IMR-90 (cell line): ENCODE measurements around the gene TRAF7. TPM values are rescaled to one million over a fixed set of nuclear protein-coding genes. Genes with fewer than 3 reads are reported as not detected.

Experiments
- ATAC-seq: fragments of 200-7000 bp; cut with Tn5 transposase; 2 replicates; pipeline ENCODE4 v1.9.1; 2020; ENCODE audit warnings: low read depth, mild to moderate bottlenecking, moderate library complexity
- BruUV-seq: library from RNA; stranded (reverse); fragments of 400-500 nt; replicated peaks from 2 replicates; lab custom pipeline; 2021; lab: Mats Ljungman, UMichigan
- CTCF ChIA-PET: fragments of 300-600 bp; formaldehyde crosslinking; extraction: SDS; loops from one replicate; lab custom pipeline; 2021; ENCODE audit warnings: antibody characterized with exemption; lab: Yijun Ruan, JAX
- POLR2A ChIA-PET: fragments of 300-600 bp; sonication (Branson Sonifier 250); formaldehyde crosslinking; loops from one replicate; lab custom pipeline; 2022; ENCODE audit warnings: antibody characterized with exemption; ENCODE audit not compliant: unreplicated experiment; lab: Charles Lee
- DNase-seq: peaks from one replicate; pipeline ENCODE4 v3.0.0; 2013
- H2AFZ ChIP-seq: replicated peaks from 2 replicates; pipeline ENCODE3; 2013; ENCODE audit warnings: low read length, mild to moderate bottlenecking; ENCODE audit not compliant: poor library complexity
- H2AK5ac ChIP-seq: 2 replicates; pipeline ENCODE4 v1.6.1; 2013; ENCODE audit warnings: low read depth, low read length, inconsistent platforms
- H2AK9ac ChIP-seq: replicated peaks from 2 replicates; pipeline ENCODE3; 2013; ENCODE audit warnings: mild to moderate bottlenecking, low read depth, low read length, moderate library complexity; ENCODE audit not compliant: poor library complexity
- H2BK120ac ChIP-seq: 2 replicates; pipeline ENCODE4 v1.6.1; 2013; ENCODE audit warnings: low read depth, low read length, inconsistent platforms
- H2BK15ac ChIP-seq: 3 replicates; pipeline ENCODE4 v1.6.1; 2013; ENCODE audit warnings: low read depth, low read length, inconsistent platforms
- H2BK20ac ChIP-seq: 2 replicates; pipeline ENCODE4 v1.6.1; 2013; ENCODE audit warnings: low read depth, mild to moderate bottlenecking, inconsistent platforms, low read length, moderate library complexity
- H2BK5ac ChIP-seq: 2 replicates; pipeline ENCODE4 v1.6.1; 2013; ENCODE audit warnings: mild to moderate bottlenecking, low read depth, low read length, inconsistent platforms; ENCODE audit not compliant: poor library complexity, severe bottlenecking
- H3K14ac ChIP-seq: replicated peaks from 2 replicates; pipeline ENCODE4 v1.6.1; 2013; ENCODE audit warnings: low read depth, low read length, inconsistent platforms
- H3K18ac ChIP-seq: 2 replicates; pipeline ENCODE4 v1.6.1; 2013; ENCODE audit warnings: low read depth, low read length, control low read depth
- H3K23ac ChIP-seq: 2 replicates; pipeline ENCODE4 v1.6.1; 2013; ENCODE audit warnings: low read depth, low read length, inconsistent platforms
- H3K27ac ChIP-seq: 2 replicates; pipeline ENCODE4 v1.5.1; 2013; ENCODE audit warnings: mild to moderate bottlenecking, control low read depth, low read length; ENCODE audit not compliant: insufficient read depth
- H3K27me3 ChIP-seq: 2 replicates; pipeline ENCODE4 v1.6.1; 2013; ENCODE audit warnings: low read length; ENCODE audit not compliant: control insufficient read depth, insufficient read depth
- H3K36me3 ChIP-seq: 2 replicates; pipeline ENCODE4 v1.6.1; 2013; ENCODE audit warnings: low read length, mixed read lengths; ENCODE audit not compliant: control insufficient read depth, insufficient read depth
- H3K4ac ChIP-seq: 2 replicates; pipeline ENCODE4 v1.6.1; 2013; ENCODE audit warnings: low read depth, low read length, inconsistent platforms
- H3K4me1 ChIP-seq: 2 replicates; pipeline ENCODE4 v1.6.1; 2013; ENCODE audit warnings: low read length, mixed read lengths; ENCODE audit not compliant: control insufficient read depth, insufficient read depth
- H3K4me2 ChIP-seq: 2 replicates; pipeline ENCODE4 v1.6.1; 2013; ENCODE audit warnings: low read depth, mild to moderate bottlenecking, control low read depth, low read length, moderate library complexity
- H3K4me3 ChIP-seq: 2 replicates; pipeline ENCODE4 v1.5.1; 2013; ENCODE audit warnings: low read depth, mild to moderate bottlenecking, control low read depth, low read length, moderate library complexity; ENCODE audit not compliant: insufficient read depth
- H3K56ac ChIP-seq: 2 replicates; pipeline ENCODE4 v1.6.1; 2013; ENCODE audit warnings: low read length, inconsistent platforms; ENCODE audit not compliant: insufficient read depth; ENCODE audit errors: extremely low read depth
- H3K79me1 ChIP-seq, 2 experiments: 2 replicates each; pipeline ENCODE4 v1.6.1; 2013; ENCODE audit warnings: low read length in 2 of 2, inconsistent platforms in 1 of 2, low read depth in 1 of 2
- H3K9ac ChIP-seq: 2 replicates; pipeline ENCODE4 v1.6.1; 2013; ENCODE audit warnings: low read depth, low read length, control low read depth
- H3K9me1 ChIP-seq: 2 replicates; pipeline ENCODE4 v1.6.1; 2013; ENCODE audit warnings: low read length, inconsistent platforms; ENCODE audit not compliant: insufficient read depth
- H3K9me3 ChIP-seq: 2 replicates; pipeline ENCODE4 v1.6.1; 2013; ENCODE audit warnings: low read length; ENCODE audit not compliant: control insufficient read depth, insufficient read depth
- H4K20me1 ChIP-seq: 2 replicates; pipeline ENCODE4 v1.6.1; 2013; ENCODE audit warnings: low read length, inconsistent platforms; ENCODE audit not compliant: insufficient read depth
- H4K5ac ChIP-seq: 2 replicates; pipeline ENCODE4 v1.6.1; 2013; ENCODE audit warnings: mild to moderate bottlenecking, low read depth, low read length, control low read depth
- H4K8ac ChIP-seq, 2 experiments: 2 replicates each; pipeline ENCODE4 v1.6.1; 2013; ENCODE audit warnings: low read depth in 2 of 2, low read length in 2 of 2, control low read depth in 1 of 2, inconsistent platforms in 1 of 2
- H4K91ac ChIP-seq: 2 replicates; pipeline ENCODE4 v1.6.1; 2013; ENCODE audit warnings: low read depth, low read length, inconsistent platforms; ENCODE audit not compliant: insufficient read depth
- BHLHE40 ChIP-seq: fragments of 150-350 bp; IDR thresholded peaks from 2 replicates; pipeline ENCODE4 v1.6.1; 2016; ENCODE audit warnings: mild to moderate bottlenecking, low read depth, low read length
- CEBPB ChIP-seq: IDR thresholded peaks from 2 replicates; pipeline ENCODE4 v1.6.1; 2012; ENCODE audit warnings: low read depth, low read length, improper control_type of control experiment
- CHD1 ChIP-seq: IDR thresholded peaks from 2 replicates; pipeline ENCODE4 v1.6.1; 2012; ENCODE audit warnings: low read depth, low read length, improper control_type of control experiment
- MAFK ChIP-seq: IDR thresholded peaks from 2 replicates; pipeline ENCODE4 v1.6.1; 2012; ENCODE audit warnings: low read depth, low read length, improper control_type of control experiment
- MAZ ChIP-seq: IDR thresholded peaks from 2 replicates; pipeline ENCODE4 v1.6.1; 2012; ENCODE audit warnings: low read depth, mild to moderate bottlenecking, low read length, improper control_type of control experiment, moderate library complexity, borderline replicate concordance
- MXI1 ChIP-seq: IDR thresholded peaks from 2 replicates; pipeline ENCODE4 v1.6.1; 2012; ENCODE audit warnings: low read depth, mild to moderate bottlenecking, low read length, moderate library complexity, borderline replicate concordance
- NFE2L2 ChIP-seq: fragments of 150-350 bp; IDR thresholded peaks from 2 replicates; pipeline ENCODE4 v1.6.1; 2016; ENCODE audit warnings: low read depth, mild to moderate bottlenecking, low read length
- POLR2A ChIP-seq: IDR thresholded peaks from 2 replicates; pipeline ENCODE4 v1.6.1; 2012; ENCODE audit warnings: mild to moderate bottlenecking, low read depth, low read length
- RAD21 ChIP-seq: IDR thresholded peaks from 2 replicates; pipeline ENCODE4 v1.6.1; 2012; ENCODE audit warnings: low read length, improper control_type of control experiment
- RCOR1 ChIP-seq: IDR thresholded peaks from 2 replicates; pipeline ENCODE4 v1.6.1; 2012; ENCODE audit warnings: mild to moderate bottlenecking, low read length, improper control_type of control experiment; ENCODE audit not compliant: insufficient replicate concordance
- RFX5 ChIP-seq: IDR thresholded peaks from 2 replicates; pipeline ENCODE4 v1.8.0; 2012; ENCODE audit warnings: low read depth, mild to moderate bottlenecking, low read length, moderate library complexity
- SMC3 ChIP-seq: fragments of 150-350 bp; IDR thresholded peaks from 2 replicates; pipeline ENCODE4 v1.6.1; 2016; ENCODE audit warnings: low read depth, mild to moderate bottlenecking, antibody characterized with exemption, low read length, moderate library complexity
- WGBS, 2 experiments: methylation state at CpG; one replicate each; pipeline versions ENCODE4 v1.1.5 to v1.1.7; 2013; ENCODE audit warnings: missing lambda C conversion rate in 2 of 2; ENCODE audit not compliant: insufficient read length in 1 of 2; ENCODE audit errors: extremely low coverage in 2 of 2; 5-methylcytosine and 5-hydroxymethylcytosine counted together
- dilution Hi-C: fragments of 300-500 bp; cut with HindIII; formaldehyde crosslinking; loops from one replicate; pipeline ENCODE4 v1.14.3; 2018; ENCODE audit warnings: low sequenced_read_pairs; ENCODE audit not compliant: unreplicated experiment
- in situ Hi-C: fragments of 300-500 bp; cut with MboI; formaldehyde crosslinking; loops from 3 replicates; pipeline ENCODE4 v1.14.3; 2019; ENCODE audit warnings: low sequenced_read_pairs, inconsistent platforms, mixed read lengths
- intact Hi-C: fragments of 100-400 bp; cut with micrococcal nuclease; formaldehyde crosslinking; loops from 2 replicates; pipeline ENCODE4 v1.10.0; 2022
- polyA plus RNA-seq, 3 experiments: library from polyadenylated mRNA; depleted of rRNA; stranded (reverse); fragments of >200 nt; gene quantifications; 2 replicates each; pipeline ENCODE4 v1.2.3, GENCODE V29; 2012; ENCODE audit warnings: low replicate concordance in 1 of 3
- total RNA-seq: library from RNA; depleted of rRNA; stranded (reverse); fragments of >200 nt; gene quantifications from 2 replicates; pipeline ENCODE4 v1.2.3, GENCODE V29; 2012
- TF ChIP-seq, protein P1 (sequence below): fragments of 150-350 bp; IDR thresholded peaks from 2 replicates; pipeline ENCODE4 v1.6.1; 2017; ENCODE audit warnings: mild to moderate bottlenecking, antibody characterized with exemption, low read length, low read depth
- TF ChIP-seq, protein P2 (sequence below): conservative IDR thresholded peaks from 2 replicates; pipeline ENCODE4 v1.5.1; 2012; ENCODE audit warnings: mild to moderate bottlenecking, low read depth, low read length, improper control_type of control experiment

The TRAF7 gene
- total and polyA plus RNA-seq, 2 of the 4 experiments (the other 2 are of a cell fraction), result 29.6 to 52.6 TPM

DNA sequence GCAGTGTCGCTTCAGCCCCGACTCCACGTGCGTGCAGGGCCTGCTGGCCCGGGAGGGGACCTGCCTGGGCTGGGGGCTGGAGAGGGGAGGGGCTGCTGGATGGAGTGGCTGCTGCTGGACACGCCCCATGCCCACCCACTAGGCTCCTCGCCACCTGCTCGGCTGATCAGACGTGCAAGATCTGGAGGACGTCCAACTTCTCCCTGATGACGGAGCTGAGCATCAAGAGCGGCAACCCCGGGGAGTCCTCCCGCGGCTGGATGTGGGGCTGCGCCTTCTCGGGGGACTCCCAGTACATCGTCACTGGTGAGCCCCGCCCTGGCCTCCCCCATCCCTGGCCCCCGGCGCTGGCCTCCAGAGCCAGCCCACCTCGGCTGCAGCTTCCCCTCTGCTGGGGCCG is 52.7 kb downstream of the TRAF7 start:
- no peak overlapping the region for H3K27ac ChIP-seq
- H4K8ac ChIP-seq, result no peak overlapping the region
- dilution Hi-C loops (no loop called here), in situ Hi-C loops (no loop called here), intact Hi-C loops (no loop called here)
- H3K4me3 ChIP-seq, result no peak overlapping the region
- no peak overlapping the region for H2BK5ac ChIP-seq
- ChIA-PET POLR2A (no interaction called here), CTCF (no interaction called here)
- no peak overlapping the region for H3K14ac ChIP-seq
- no peak overlapping the region for H3K18ac ChIP-seq
- no peak for DNase-seq
- H3K27me3 ChIP-seq, result no peaks in the 10 kb centered on the region
- H4K20me1 ChIP-seq, result peaks cover 16% of the 10 kb centered on the region
- no peak overlapping the region for H4K91ac ChIP-seq
- H3K23ac ChIP-seq, result no peak overlapping the region
- WGBS, 2 experiments, result 73% methylated on average over 10 of the region's 23 CpGs; no CpG with 5 or more reads in 1 of the 2 experiments
- H3K4me1 ChIP-seq, result peaks cover 11% of the 10 kb centered on the region
- H3K4ac ChIP-seq, result no peak overlapping the region
- no peak overlapping the region for H2BK20ac ChIP-seq
- no peak overlapping the region for H2AFZ ChIP-seq
- no peaks in the 10 kb centered on the region for H3K9me3 ChIP-seq
- BruUV-seq, result no TSS peak
- TF ChIP-seq, protein P1, sequence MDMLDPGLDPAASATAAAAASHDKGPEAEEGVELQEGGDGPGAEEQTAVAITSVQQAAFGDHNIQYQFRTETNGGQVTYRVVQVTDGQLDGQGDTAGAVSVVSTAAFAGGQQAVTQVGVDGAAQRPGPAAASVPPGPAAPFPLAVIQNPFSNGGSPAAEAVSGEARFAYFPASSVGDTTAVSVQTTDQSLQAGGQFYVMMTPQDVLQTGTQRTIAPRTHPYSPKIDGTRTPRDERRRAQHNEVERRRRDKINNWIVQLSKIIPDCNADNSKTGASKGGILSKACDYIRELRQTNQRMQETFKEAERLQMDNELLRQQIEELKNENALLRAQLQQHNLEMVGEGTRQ, result no peak
- TF ChIP-seq, protein P2, sequence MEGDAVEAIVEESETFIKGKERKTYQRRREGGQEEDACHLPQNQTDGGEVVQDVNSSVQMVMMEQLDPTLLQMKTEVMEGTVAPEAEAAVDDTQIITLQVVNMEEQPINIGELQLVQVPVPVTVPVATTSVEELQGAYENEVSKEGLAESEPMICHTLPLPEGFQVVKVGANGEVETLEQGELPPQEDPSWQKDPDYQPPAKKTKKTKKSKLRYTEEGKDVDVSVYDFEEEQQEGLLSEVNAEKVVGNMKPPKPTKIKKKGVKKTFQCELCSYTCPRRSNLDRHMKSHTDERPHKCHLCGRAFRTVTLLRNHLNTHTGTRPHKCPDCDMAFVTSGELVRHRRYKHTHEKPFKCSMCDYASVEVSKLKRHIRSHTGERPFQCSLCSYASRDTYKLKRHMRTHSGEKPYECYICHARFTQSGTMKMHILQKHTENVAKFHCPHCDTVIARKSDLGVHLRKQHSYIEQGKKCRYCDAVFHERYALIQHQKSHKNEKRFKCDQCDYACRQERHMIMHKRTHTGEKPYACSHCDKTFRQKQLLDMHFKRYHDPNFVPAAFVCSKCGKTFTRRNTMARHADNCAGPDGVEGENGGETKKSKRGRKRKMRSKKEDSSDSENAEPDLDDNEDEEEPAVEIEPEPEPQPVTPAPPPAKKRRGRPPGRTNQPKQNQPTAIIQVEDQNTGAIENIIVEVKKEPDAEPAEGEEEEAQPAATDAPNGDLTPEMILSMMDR, result no peak
- TF ChIP-seq RAD21 (no peak), POLR2A (no peak), RCOR1 (no peak), NFE2L2 (no peak), CHD1 (no peak), RFX5 (no peak), MXI1 (no peak), SMC3 (no peak), MAFK (no peak), CEBPB (no peak), BHLHE40 (no peak), MAZ (no peak)
- H3K4me2 ChIP-seq, result no peak overlapping the region
- no peak overlapping the region for H2AK5ac ChIP-seq
- ATAC-seq, result no peak
- no peak overlapping the region for H3K9ac ChIP-seq
- no peak overlapping the region for H2BK120ac ChIP-seq
- H2BK15ac ChIP-seq, result no peak overlapping the region
- peaks cover 28% of the 10 kb centered on the region for H3K36me3 ChIP-seq
- no peak overlapping the region for H2AK9ac ChIP-seq
- H3K56ac ChIP-seq, result no peak overlapping the region
- H3K9me1 ChIP-seq, result peaks cover 6% of the 10 kb centered on the region; the same call in 1 of the 2 replicates
- H3K79me1 ChIP-seq, result peaks cover 22 to 43% of the 10 kb centered on the region in 2 experiments
- H4K5ac ChIP-seq, result no peak overlapping the region
